ENCODE results near the gene FBXO27.
A peak's percentile ranks its signal among the peaks of the same experiment; 100 is the strongest.

The FBXO27 gene

GRCh38 chr19:38974624-38975213, 57.6 kb downstream of the FBXO27 start:
- POLR2A ChIA-PET, result no interaction called here
- CTCF ChIA-PET, result no interaction called here
- peak overlapping the region in 2 of 7 experiments; percentile 59 for H3K4me3 ChIP-seq (ENCODE audit: control insufficient read depth in 1 of 7, extremely low read depth in 1 of 7, insufficient read depth in 4 of 7, low read depth in 2 of 7, low read length in 6 of 7)
- peaks cover 0 to 22% (median 7%) of the 10 kb centered on the region in 5 experiments for H3K27me3 ChIP-seq (replicated peaks in 2 of 5; ENCODE audit: control insufficient read depth in 4 of 5, insufficient read depth in 5 of 5, low read length in 4 of 5)
- DNase-seq, result no peak
- H3K9me3 ChIP-seq (ENCODE audit: control extremely low read depth in 1 of 5, control insufficient read depth in 4 of 5, insufficient read depth in 2 of 5, low read depth in 1 of 5, low read length in 4 of 5), result no peaks in the 10 kb centered on the region
- no peak overlapping the region for H3K27ac ChIP-seq (ENCODE audit: insufficient read depth in 1 of 2, low read depth in 1 of 2, low read length in 2 of 2, poor library complexity in 1 of 2, severe bottlenecking in 2 of 2)
- H3K4me1 ChIP-seq (ENCODE audit: control extremely low read depth in 1 of 4, control insufficient read depth in 4 of 4, insufficient read depth in 4 of 4, low read length in 3 of 4), result peaks cover 0 to 21% (median 14%) of the 10 kb centered on the region in 4 experiments
- WGBS (ENCODE audit: insufficient coverage), result 84% methylated on average over 14 of the region's 19 CpGs
- H3K36me3 ChIP-seq (ENCODE audit: control insufficient read depth in 4 of 4, insufficient read depth in 4 of 4, low read length in 3 of 4), result no peaks in the 10 kb centered on the region

Data from common myeloid progenitor, CD34-positive (primary cell).